ENCODE results near the gene FBXO41.

Gene FBXO41

GRCh38 chr2:73259704-73260337 lies 24.5 kb downstream of the FBXO41 start:
- TF ChIP-seq, protein P1, sequence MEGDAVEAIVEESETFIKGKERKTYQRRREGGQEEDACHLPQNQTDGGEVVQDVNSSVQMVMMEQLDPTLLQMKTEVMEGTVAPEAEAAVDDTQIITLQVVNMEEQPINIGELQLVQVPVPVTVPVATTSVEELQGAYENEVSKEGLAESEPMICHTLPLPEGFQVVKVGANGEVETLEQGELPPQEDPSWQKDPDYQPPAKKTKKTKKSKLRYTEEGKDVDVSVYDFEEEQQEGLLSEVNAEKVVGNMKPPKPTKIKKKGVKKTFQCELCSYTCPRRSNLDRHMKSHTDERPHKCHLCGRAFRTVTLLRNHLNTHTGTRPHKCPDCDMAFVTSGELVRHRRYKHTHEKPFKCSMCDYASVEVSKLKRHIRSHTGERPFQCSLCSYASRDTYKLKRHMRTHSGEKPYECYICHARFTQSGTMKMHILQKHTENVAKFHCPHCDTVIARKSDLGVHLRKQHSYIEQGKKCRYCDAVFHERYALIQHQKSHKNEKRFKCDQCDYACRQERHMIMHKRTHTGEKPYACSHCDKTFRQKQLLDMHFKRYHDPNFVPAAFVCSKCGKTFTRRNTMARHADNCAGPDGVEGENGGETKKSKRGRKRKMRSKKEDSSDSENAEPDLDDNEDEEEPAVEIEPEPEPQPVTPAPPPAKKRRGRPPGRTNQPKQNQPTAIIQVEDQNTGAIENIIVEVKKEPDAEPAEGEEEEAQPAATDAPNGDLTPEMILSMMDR (IDR thresholded peaks at IDR 0.05; ENCODE audit: low read depth, low read length), result no peak
- DNase-seq (ENCODE audit: extremely low read depth, low read depth), result no peak

DNA sequence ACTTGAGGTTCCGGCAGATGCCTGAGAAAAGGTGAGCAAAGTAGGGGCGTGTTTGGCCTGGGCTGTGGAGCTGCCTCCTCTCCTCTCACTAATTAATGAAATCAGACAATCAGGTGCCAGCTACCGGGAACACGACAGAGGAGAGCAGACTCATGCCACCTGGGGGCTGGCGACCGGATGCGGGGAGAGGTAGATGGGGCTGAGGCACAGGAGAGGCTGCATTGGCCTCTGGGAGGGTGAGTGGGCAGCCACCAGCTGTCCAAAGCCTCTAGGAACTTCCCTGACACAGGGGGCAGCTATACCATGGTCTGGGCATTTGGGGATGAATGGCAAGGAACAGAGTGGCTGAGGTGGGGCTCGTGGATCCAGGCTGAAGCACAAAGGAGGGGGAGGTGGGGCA lies 25.0 kb downstream of the FBXO41 start:
- TF ChIP-seq, protein P1 (IDR thresholded peaks at IDR 0.05; ENCODE audit: low read depth, low read length), result no peak
- no peak for DNase-seq (ENCODE audit: extremely low read depth, low read depth)

DNA sequence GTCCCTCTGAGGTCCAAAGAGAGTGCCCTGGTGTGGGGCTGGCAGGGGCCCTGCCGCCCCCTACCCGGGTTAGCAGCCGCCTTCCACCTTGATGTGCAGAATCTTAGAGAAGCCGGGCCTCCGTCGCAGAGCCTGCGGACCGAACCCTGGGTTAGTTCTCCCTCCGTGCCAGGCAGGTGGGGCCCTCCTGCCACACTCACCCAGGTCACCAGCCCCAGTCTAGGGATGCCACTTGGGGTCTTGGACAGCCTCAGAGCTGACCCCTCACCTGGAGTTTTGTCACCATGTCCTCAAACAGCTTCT lies 25.4 kb downstream of the FBXO41 start:
- TF ChIP-seq, protein P1 (IDR thresholded peaks at IDR 0.05; ENCODE audit: low read depth, low read length), result no peak
- no peak for DNase-seq (ENCODE audit: extremely low read depth, low read depth)

GRCh38 chr2:73258186-73258912 lies 25.9 kb downstream of the FBXO41 start:
- no peak for DNase-seq (ENCODE audit: extremely low read depth, low read depth)
- TF ChIP-seq, protein P1 (IDR thresholded peaks at IDR 0.05; ENCODE audit: low read depth, low read length), result no peak

- no peak for DNase-seq (ENCODE audit: extremely low read depth, low read depth)
- TF ChIP-seq, protein P1 (IDR thresholded peaks at IDR 0.05; ENCODE audit: low read depth, low read length), result no peak
Measured at GRCh38 chr2:73257425-73258125, 26.7 kb downstream of the FBXO41 start.

DNA sequence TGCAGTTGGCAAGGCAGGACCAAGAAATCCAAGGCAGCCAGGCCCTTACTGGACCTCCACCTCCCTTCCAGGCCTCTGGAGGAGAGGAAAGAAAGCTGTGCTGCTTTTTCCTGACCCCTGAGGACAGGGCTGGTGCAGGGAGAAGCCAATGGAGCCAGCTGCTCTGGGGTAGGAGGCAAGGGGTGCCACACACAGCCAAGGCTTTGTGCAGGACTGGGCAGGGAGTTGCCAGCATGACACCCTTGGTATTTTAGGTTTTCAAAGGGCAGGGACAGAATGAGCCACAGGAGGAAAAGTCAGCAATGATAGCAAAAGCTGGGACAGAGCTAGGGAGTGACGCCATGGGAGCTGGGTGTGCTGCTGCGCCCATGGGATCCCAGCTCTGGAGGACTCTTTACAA lies 27.3 kb downstream of the FBXO41 start:
- no peak for DNase-seq (ENCODE audit: extremely low read depth, low read depth)
- TF ChIP-seq, protein P1 (IDR thresholded peaks at IDR 0.05; ENCODE audit: low read depth, low read length), result no peak

DNA sequence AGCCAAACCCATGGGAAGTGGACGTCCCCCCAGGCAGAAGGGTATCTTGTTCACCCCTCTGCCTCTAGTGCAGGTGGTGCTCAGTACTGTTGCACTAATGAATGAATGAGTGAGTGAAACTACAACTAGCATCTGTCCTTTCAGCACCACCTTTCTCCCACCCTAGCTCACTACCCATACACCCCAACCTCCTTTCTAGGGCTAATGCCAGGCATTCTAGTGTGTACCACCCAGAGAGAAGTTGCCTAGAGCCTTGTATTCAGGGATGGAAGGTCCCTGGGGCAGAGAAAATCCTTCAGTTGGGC lies 27.7 kb downstream of the FBXO41 start:
- no peak for DNase-seq (ENCODE audit: extremely low read depth, low read depth)

More for the DNA sequence above, 27.7 kb downstream of the FBXO41 start:
- TF ChIP-seq, protein P1 (IDR thresholded peaks at IDR 0.05; ENCODE audit: low read depth, low read length), result no peak

All from AG09319 (cell line).